Esophagus squamous epithelium (tissue), 5 donors: ENCODE measurements around the gene RAPGEF3. TPM values are rescaled to one million over a fixed set of nuclear protein-coding genes. Genes with fewer than 3 reads are reported as not detected.

Source experiments
- DNase-seq: peaks from one replicate; lab custom pipeline; 2025; lab: John Stamatoyannopoulos, UW
- H3K27ac ChIP-seq, 4 donors: fragments of 200-600 bp; sonication (generic); one replicate each; pipeline ENCODE4 v1.5.1; 2016 to 2019; ENCODE audit warnings: mild to moderate bottlenecking in 1 of 4
- H3K27me3 ChIP-seq, 4 donors: fragments of 200-600 bp; sonication (generic); 1 replicate in 3 of 4; 2 replicates in 1 of 4; pipeline versions ENCODE4 v1.5.1 to v1.6.0; 2017 to 2021; ENCODE audit warnings: antibody characterized with exemption in 1 of 4
- H3K36me3 ChIP-seq, 3 donors: fragments of 200-600 bp; sonication (generic); one replicate each; pipeline ENCODE4 v1.5.1; 2016 to 2019
- H3K4me1 ChIP-seq, 3 donors: fragments of 200-600 bp; sonication (generic); one replicate each; pipeline ENCODE4 v1.5.1; 2017 to 2019
- H3K4me3 ChIP-seq, 4 donors: fragments of 200-600 bp; sonication (generic); 1 replicate in 3 of 4; 2 replicates in 1 of 4; pipeline ENCODE4 v1.5.1; 2016 to 2019; ENCODE audit warnings: mild to moderate bottlenecking in 2 of 4, moderate library complexity in 1 of 4
- H3K9me3 ChIP-seq, 3 donors: fragments of 200-600 bp; sonication (generic); one replicate each; pipeline ENCODE4 v1.5.1; 2016 to 2019
- POLR2A ChIP-seq, 4 donors: fragments of 450-650 bp; IDR thresholded peaks; one replicate each; pipeline ENCODE4 v1.6.1; 2017; ENCODE audit warnings: antibody characterized with exemption in 4 of 4, mild to moderate bottlenecking in 4 of 4, moderate library complexity in 3 of 4
- WGBS, 2 donors: methylation state at CpG; one replicate each; pipeline ENCODE4 v1.1.5; 2018; 5-methylcytosine and 5-hydroxymethylcytosine counted together
- intact Hi-C: fragments of 100-400 bp; cut with DNase I; formaldehyde crosslinking; loops from one replicate; pipeline ENCODE4 v1.15.0; 2022
- total RNA-seq, 4 donors: library from RNA; depleted of rRNA; stranded (reverse); fragments of >200 nt; gene quantifications; one replicate each; pipeline ENCODE4 v1.1.0, GENCODE V29; 2016
- TF ChIP-seq, protein P1 (sequence below), 6 experiments: fragments of 450-650 bp in 4 of 6; fragments of 200-600 bp in 2 of 6; sonication (generic) in 2 of 6; IDR thresholded peaks; one replicate each; pipeline ENCODE4 v1.5.1; 2016 to 2019; ENCODE audit warnings: antibody characterized with exemption in 6 of 6, mild to moderate bottlenecking in 4 of 6, moderate library complexity in 4 of 6
- donor health status: DM: yes; HTN: yes; CAD: no.

The RAPGEF3 gene
- total RNA-seq, 4 donors from 2014 or later, result 12.9 to 39.3 (median 22.5) TPM

DNA sequence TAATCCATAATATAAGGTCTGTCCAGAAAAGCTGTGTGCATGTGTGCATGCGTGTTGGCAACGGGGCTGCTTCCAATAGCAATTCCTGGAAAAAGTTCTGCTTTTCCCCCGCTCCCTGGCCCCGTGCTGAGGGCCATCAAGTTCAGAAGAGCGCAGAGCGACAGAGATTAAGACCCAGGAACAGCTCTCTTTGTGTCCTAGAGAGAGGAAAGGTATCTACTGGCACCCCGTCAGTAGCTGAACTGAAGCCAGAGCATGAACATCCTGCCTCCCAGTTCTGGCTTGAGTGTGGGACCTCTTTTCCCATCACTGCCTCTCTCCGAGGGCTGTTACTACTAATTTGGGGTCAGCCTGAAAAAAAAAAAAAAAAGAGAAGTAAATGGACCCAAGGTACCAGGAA lies 45.5 kb upstream of the RAPGEF3 start:
- Histone ChIP-seq H3K27ac (peak overlapping the region in 3 of 4 donors; percentile 82 to 99 (median 96)), H3K4me1 (peaks cover 82 to 100% (median 99%) of the 10 kb centered on the region in 3 donors), H3K4me3 (no peak overlapping the region), H3K36me3 (peaks cover 0 to 26% (median 0%) of the 10 kb centered on the region in 3 donors), H3K27me3 (no peaks in the 10 kb centered on the region), H3K9me3 (no peaks in the 10 kb centered on the region)
- 57 to 73% methylated on average over 4 to 8 of the region's 8 CpGs for WGBS, 2 donors
- TF ChIP-seq, protein P1, sequence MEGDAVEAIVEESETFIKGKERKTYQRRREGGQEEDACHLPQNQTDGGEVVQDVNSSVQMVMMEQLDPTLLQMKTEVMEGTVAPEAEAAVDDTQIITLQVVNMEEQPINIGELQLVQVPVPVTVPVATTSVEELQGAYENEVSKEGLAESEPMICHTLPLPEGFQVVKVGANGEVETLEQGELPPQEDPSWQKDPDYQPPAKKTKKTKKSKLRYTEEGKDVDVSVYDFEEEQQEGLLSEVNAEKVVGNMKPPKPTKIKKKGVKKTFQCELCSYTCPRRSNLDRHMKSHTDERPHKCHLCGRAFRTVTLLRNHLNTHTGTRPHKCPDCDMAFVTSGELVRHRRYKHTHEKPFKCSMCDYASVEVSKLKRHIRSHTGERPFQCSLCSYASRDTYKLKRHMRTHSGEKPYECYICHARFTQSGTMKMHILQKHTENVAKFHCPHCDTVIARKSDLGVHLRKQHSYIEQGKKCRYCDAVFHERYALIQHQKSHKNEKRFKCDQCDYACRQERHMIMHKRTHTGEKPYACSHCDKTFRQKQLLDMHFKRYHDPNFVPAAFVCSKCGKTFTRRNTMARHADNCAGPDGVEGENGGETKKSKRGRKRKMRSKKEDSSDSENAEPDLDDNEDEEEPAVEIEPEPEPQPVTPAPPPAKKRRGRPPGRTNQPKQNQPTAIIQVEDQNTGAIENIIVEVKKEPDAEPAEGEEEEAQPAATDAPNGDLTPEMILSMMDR (IDR thresholded peaks at IDR 0.05), result no peak
- no peak for TF ChIP-seq POLR2A (IDR thresholded peaks at IDR 0.05)
- intact Hi-C loops, result no loop called here
- DNase-seq, result no peak

DNA sequence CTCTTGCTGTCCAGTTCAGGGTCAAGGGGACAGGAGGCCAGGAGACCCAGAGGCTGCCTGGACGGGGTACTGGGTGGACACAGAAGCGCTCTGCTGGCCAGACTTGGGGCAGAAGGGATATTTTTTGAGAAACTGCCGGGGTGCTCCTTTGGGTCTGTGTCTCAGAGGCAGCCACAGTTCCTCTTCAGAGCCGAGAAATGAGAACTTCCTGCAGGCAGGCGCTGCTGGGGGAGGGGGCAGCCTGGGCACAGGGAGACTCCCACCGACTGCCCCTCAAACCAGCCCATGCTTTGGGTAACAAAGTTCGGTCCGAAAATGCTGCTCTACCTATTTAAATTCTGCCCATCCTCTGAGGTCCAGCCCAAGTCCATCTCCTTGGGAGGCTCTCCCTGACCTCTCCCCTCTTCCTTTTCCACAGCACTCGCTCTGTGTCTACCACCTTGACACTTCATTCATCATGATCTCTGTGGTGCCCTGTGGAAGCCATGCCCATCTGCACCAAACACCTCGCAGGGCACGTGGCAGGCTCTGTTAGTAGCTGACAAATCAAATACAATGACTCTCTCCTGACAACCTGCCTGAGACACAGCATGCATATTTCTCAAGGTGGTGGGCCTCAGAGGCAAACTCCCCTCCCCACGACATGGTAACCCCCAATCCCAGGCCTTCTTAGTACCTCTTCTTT lies 44.7 kb upstream of the RAPGEF3 start:
- intact Hi-C loops, result no loop called here
- peaks cover 0 to 34% (median 3%) of the 10 kb centered on the region in 3 donors for H3K36me3 ChIP-seq

DNA sequence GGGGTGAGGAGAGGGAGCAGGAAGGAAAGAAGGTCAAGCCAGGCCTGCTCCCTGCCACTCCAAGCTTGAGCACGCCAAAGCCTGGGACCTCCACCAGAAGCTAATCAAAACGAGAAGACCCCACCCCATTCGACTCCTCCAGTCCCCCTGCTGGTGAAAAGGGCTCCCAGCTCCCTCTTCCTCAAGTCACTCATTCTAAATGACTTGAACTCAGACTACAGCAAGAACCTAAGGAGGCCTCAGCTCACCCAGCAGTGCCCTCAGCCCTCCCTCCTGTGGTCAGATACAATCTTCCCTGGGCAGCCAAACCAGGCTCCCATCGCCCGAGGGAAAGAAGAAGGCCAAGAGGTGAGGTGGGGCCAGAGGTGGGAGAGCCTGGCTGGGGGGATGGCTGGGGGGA lies 43.6 kb upstream of the RAPGEF3 start:
- no peaks in the 10 kb centered on the region for H3K27me3 ChIP-seq
- no peak for DNase-seq
- H3K9me3 ChIP-seq, result no peaks in the 10 kb centered on the region
- H3K4me3 ChIP-seq, result no peak overlapping the region
- peaks cover 64 to 94% (median 83%) of the 10 kb centered on the region in 3 donors for H3K4me1 ChIP-seq
- 31 to 42% methylated on average over 4 of the region's 5 CpGs for WGBS, 2 donors
- H3K36me3 ChIP-seq, result peaks cover 3 to 45% (median 12%) of the 10 kb centered on the region in 3 donors
- peak overlapping the region; percentile 39 to 99 (median 70) for H3K27ac ChIP-seq
- intact Hi-C loops, result no loop called here
- TF ChIP-seq, protein P1 (IDR thresholded peaks at IDR 0.05), result no peak
- no peak for TF ChIP-seq POLR2A (IDR thresholded peaks at IDR 0.05)

More for the DNA sequence above, 44.7 kb upstream of the RAPGEF3 start:
- TF ChIP-seq, protein P1 (IDR thresholded peaks at IDR 0.05), result no peak
- TF ChIP-seq POLR2A (IDR thresholded peaks at IDR 0.05), result no peak
- WGBS, 2 donors, result 71 to 77% methylated on average over 8 to 10 of the region's 12 CpGs
- Histone ChIP-seq H3K4me1 (peaks cover 74 to 99% (median 93%) of the 10 kb centered on the region in 3 donors), H3K9me3 (no peaks in the 10 kb centered on the region), H3K4me3 (no peak overlapping the region), H3K27me3 (no peaks in the 10 kb centered on the region), H3K27ac (peak overlapping the region; percentile 39 to 99 (median 89))
- no peak for DNase-seq

- Histone ChIP-seq H3K4me3 (no peak overlapping the region), H3K36me3 (peaks cover 7 to 49% (median 17%) of the 10 kb centered on the region in 3 donors), H3K4me1 (peaks cover 64 to 90% (median 79%) of the 10 kb centered on the region in 3 donors), H3K9me3 (no peaks in the 10 kb centered on the region), H3K27me3 (no peaks in the 10 kb centered on the region), H3K27ac (peak overlapping the region; percentile 39 to 99 (median 70))
- intact Hi-C loops, result no loop called here
- DNase-seq, result no peak
- TF ChIP-seq POLR2A (IDR thresholded peaks at IDR 0.05), result no peak
- TF ChIP-seq, protein P1 (IDR thresholded peaks at IDR 0.05), result no peak
- 50 to 61% methylated on average over 6 to 9 of the region's 9 CpGs for WGBS, 2 donors
Observed at GRCh38 chr12:47801904-47802246, 43.2 kb upstream of the RAPGEF3 start.

GRCh38 chr12:47801170-47801903 lies 42.7 kb upstream of the RAPGEF3 start:
- Histone ChIP-seq H3K27me3 (no peaks in the 10 kb centered on the region), H3K36me3 (peaks cover 10 to 54% (median 22%) of the 10 kb centered on the region in 3 donors), H3K27ac (peak overlapping the region; percentile 6 to 99 (median 70)), H3K4me3 (no peak overlapping the region), H3K4me1 (peaks cover 62 to 84% (median 73%) of the 10 kb centered on the region in 3 donors), H3K9me3 (no peaks in the 10 kb centered on the region)
- WGBS, 2 donors, result 76 to 78% methylated on average over 1 to 4 of the region's 7 CpGs
- no peak for DNase-seq
- intact Hi-C loops, result no loop called here
- TF ChIP-seq, protein P1 (IDR thresholded peaks at IDR 0.05), result peak in 3 of 6 experiments; percentile 9 to 22 (median 19)
- TF ChIP-seq POLR2A (IDR thresholded peaks at IDR 0.05), result no peak
